K562 (cell line): ENCODE data around the gene HRC. TPM values are rescaled to one million over a fixed set of nuclear protein-coding genes. Genes with fewer than 3 reads are reported as not detected.

Source experiments
- CBX5 ChIP-seq: IDR thresholded peaks from 2 replicates; pipeline ENCODE4 v1.6.1; 2014; ENCODE audit warnings: low read depth, borderline replicate concordance
- COPS2 ChIP-seq: fragments of 450-650 bp; conservative IDR thresholded peaks from 2 replicates; pipeline ENCODE4 v1.6.1; 2016; ENCODE audit warnings: mild to moderate bottlenecking, moderate library complexity
- E4F1 ChIP-seq: fragments of 250-450 bp; sonication (Bioruptor Pico); IDR thresholded peaks from 2 replicates; pipeline ENCODE4 v1.5.0; 2021; ENCODE audit warnings: mild to moderate bottlenecking, borderline replicate concordance
- FOXO4 ChIP-seq: fragments of 450-650 bp; formaldehyde crosslinking; IDR thresholded peaks from 2 replicates; pipeline ENCODE4 v1.4.0; 2020; ENCODE audit warnings: mild to moderate bottlenecking, moderate library complexity
- FOXP4 ChIP-seq: sonication (generic); formaldehyde crosslinking; IDR thresholded peaks from 2 replicates; pipeline ENCODE4 v1.8.0; 2022; ENCODE audit warnings: mild to moderate bottlenecking, missing genetic modification reagents, borderline replicate concordance
- JUND ChIP-seq, 2 experiments: IDR thresholded peaks; 2 replicates in 1 of 2; 3 replicates in 1 of 2; pipeline ENCODE4 v1.6.1; 2011; ENCODE audit warnings: borderline replicate concordance in 2 of 2, low read depth in 2 of 2, low read length in 2 of 2, improper control_type of control experiment in 1 of 2, missing biosample characterization in 1 of 2, missing genetic modification characterization in 1 of 2, missing genetic modification reagents in 1 of 2
- KDM4B ChIP-seq, 2 experiments: fragments of 450-650 bp in 1 of 2; sonication (generic) in 1 of 2; IDR thresholded peaks; 2 replicates each; pipeline ENCODE4 v1.6.1; 2016 to 2017; ENCODE audit warnings: borderline replicate concordance in 2 of 2, antibody characterized with exemption in 1 of 2, low read depth in 1 of 2, mild to moderate bottlenecking in 1 of 2
- KDM5B ChIP-seq: fragments of 200-600 bp; sonication (generic); IDR thresholded peaks from 2 replicates; pipeline ENCODE4 v1.6.1; 2012; ENCODE audit warnings: low read depth, mild to moderate bottlenecking, moderate library complexity, low read length, control low read depth, inconsistent platforms; ENCODE audit not compliant: insufficient replicate concordance
- MBD2 ChIP-seq: sonication (generic); IDR thresholded peaks from 2 replicates; pipeline ENCODE4 v1.6.1; 2016; ENCODE audit warnings: low read depth, borderline replicate concordance
- MEF2D ChIP-seq: conservative IDR thresholded peaks from 2 replicates; pipeline ENCODE4 v1.6.1; 2016; ENCODE audit warnings: low read depth, missing genetic modification characterization, missing compliant biosample characterization
- NELFE ChIP-seq: IDR thresholded peaks from 2 replicates; pipeline ENCODE4 v1.6.1; 2011; ENCODE audit warnings: mild to moderate bottlenecking; ENCODE audit not compliant: insufficient read depth, insufficient read length
- POLR3A ChIP-seq: IDR thresholded peaks from 2 replicates; pipeline ENCODE4 v1.6.1; 2011; ENCODE audit warnings: borderline replicate concordance, mild to moderate bottlenecking, moderate library complexity; ENCODE audit not compliant: insufficient read length, insufficient read depth; ENCODE audit errors: extremely low read depth
- VEZF1 ChIP-seq: fragments of 200-800 bp; sonication (Bioruptor generic); IDR thresholded peaks from 2 replicates; pipeline ENCODE4 v1.6.1; 2017; ENCODE audit warnings: missing genetic modification characterization, missing compliant biosample characterization
- ZNF395 ChIP-seq: fragments of 200-800 bp; sonication (Bioruptor generic); IDR thresholded peaks from 2 replicates; pipeline ENCODE4 v1.6.1; 2017; ENCODE audit warnings: missing genetic modification characterization, missing compliant biosample characterization
- ZNF785 ChIP-seq: fragments of 250-450 bp; sonication (Bioruptor Pico); IDR thresholded peaks from 2 replicates; pipeline ENCODE4 v1.4.0; 2020; ENCODE audit warnings: mild to moderate bottlenecking
- polyA plus RNA-seq, 8 experiments: library from polyadenylated mRNA; depleted of rRNA in 4 of 8; stranded (reverse) in 5 of 8; unstranded in 3 of 8; fragments of >200 nt; fragmentation: Nextera tagmentation in 2 of 8; fragmentation: Illumina TruSeq in 1 of 8; extraction: Ambion mirVana in 2 of 8; extraction: Trizol in 1 of 8; gene quantifications; 2 replicates each; pipeline versions ENCODE4 v1.2.1 to v1.2.3, GENCODE V29; 2011 to 2014; ENCODE audit warnings: inconsistent platforms in 1 of 8, missing spikeins in 1 of 8
- total RNA-seq, 7 experiments: library from RNA; depleted of rRNA in 6 of 7; stranded (reverse); fragments of >200 nt in 6 of 7; fragmentation: Illumina TruSeq in 2 of 7; extraction: Trizol in 2 of 7; gene quantifications; 2 replicates each; pipeline versions ENCODE4 v1.2.1 to v1.2.3, GENCODE V29; 2011 to 2021; ENCODE audit warnings: low replicate concordance in 1 of 7

HRC gene
- total and polyA plus RNA-seq, 9 of the 15 experiments (the other 6 are each of a cell fraction or from before 2014, with no cell fraction given), result 0.66 to 18.7 (median 13.1) TPM

GRCh38 chr19:49145573-49146407, 9.4 kb downstream of the HRC start (continued):
- no peak for TF ChIP-seq POLR3A
- 0 out of 2 replicates have a peak, but pooled peaks have one; percentile 59 for TF ChIP-seq FOXP4 (CRISPR knock-in tag)
- no peak for TF ChIP-seq E4F1 (CRISPR knock-in tag)
- peak; percentile 94 for TF ChIP-seq JUND (IDR thresholded peaks at IDR 0.05; ENCODE audit: borderline replicate concordance, low read depth, low read length)
- TF ChIP-seq JUND (tag; IDR thresholded peaks at IDR 0.05; ENCODE audit: borderline replicate concordance, low read depth, low read length), result peak; percentile 64; the same call in 2 of the 3 replicates
- peak; percentile 80 for TF ChIP-seq VEZF1 (CRISPR knock-in tag)
- TF ChIP-seq KDM5B, result no peak
- TF ChIP-seq MBD2, result peak; percentile 90
- TF ChIP-seq KDM4B (IDR thresholded peaks at IDR 0.05; ENCODE audit: borderline replicate concordance in 2 of 2, low read depth in 1 of 2), result no peak
- TF ChIP-seq MEF2D, result 0 out of 2 replicates have a peak, but pooled peaks have one; percentile 16
- no peak for TF ChIP-seq COPS2
- TF ChIP-seq NELFE, result no peak
- no peak for TF ChIP-seq CBX5
- no peak for TF ChIP-seq ZNF395 (CRISPR knock-in tag)
- TF ChIP-seq ZNF785, result no peak
- TF ChIP-seq FOXO4 (CRISPR knock-in tag), result no peak
